T-helper 1 cell treated with Interleukin-12 subunit alpha and Interleukin-12 subunit beta and Interleukin-4 antibody, amounts not matched to agents 30 ng/mL and 1 ng/mL, for 36 hours (primary cell): ENCODE results near the gene MAML2. TPM values are rescaled to one million over a fixed set of nuclear protein-coding genes. Genes with fewer than 3 reads are reported as not detected.

ENCODE experiments used
- intact Hi-C: fragments of 100-400 bp; cut with micrococcal nuclease; formaldehyde crosslinking; loops from one replicate; pipeline ENCODE4 v1.15.1; 2024
- total RNA-seq: library from RNA; stranded (reverse); gene quantifications from 2 replicates; pipeline ENCODE4 v1.2.3, GENCODE V29; 2022

MAML2 gene
- total RNA-seq, 1 donor from 2014 or later: 14.8 TPM

- intact Hi-C loops: no loop called here
Observed at GRCh38 chr11:96318850-96319249, 24.1 kb downstream of the MAML2 start.

- intact Hi-C loops: no loop called here
Observed at GRCh38 chr11:96318399-96318798, 24.6 kb downstream of the MAML2 start.

- intact Hi-C loops: no loop called here
Observed at GRCh38 chr11:96317985-96318384, 25.0 kb downstream of the MAML2 start.

GRCh38 chr11:96317571-96317970, 25.4 kb downstream of the MAML2 start:
- intact Hi-C loops: no loop called here

GRCh38 chr11:96316869-96317268, 26.1 kb downstream of the MAML2 start:
- intact Hi-C loops: no loop called here

- intact Hi-C loops: loop anchor here (2.0 kb wide), 1 partner anchor 23 kb away; no protein-coding TSS in a partner anchor
Observed at GRCh38 chr11:96315476-96315875, 27.5 kb downstream of the MAML2 start.

GRCh38 chr11:96314326-96315020, 28.5 kb downstream of the MAML2 start:
- intact Hi-C loops: loop anchor here (1.0 to 2.0 kb wide), 2 partner anchors 10 to 24 kb away; no protein-coding TSS in a partner anchor

GRCh38 chr11:96313163-96313562, 29.8 kb downstream of the MAML2 start:
- intact Hi-C loops: no loop called here

GRCh38 chr11:96311120-96311568, 31.9 kb downstream of the MAML2 start:
- intact Hi-C loops: no loop called here

GRCh38 chr11:96310236-96310635, 32.8 kb downstream of the MAML2 start:
- intact Hi-C loops: no loop called here

GRCh38 chr11:96309643-96310017, 33.4 kb downstream of the MAML2 start:
- intact Hi-C loops: no loop called here

- intact Hi-C loops: no loop called here
Observed at GRCh38 chr11:96309016-96309642, 33.9 kb downstream of the MAML2 start.

- intact Hi-C loops: loop anchor here (1.0 kb wide), 1 partner anchor 36 kb away; the partner anchor contains the start of gene MAML2
Observed at GRCh38 chr11:96307776-96308140, 35.2 kb downstream of the MAML2 start.

- intact Hi-C loops: loop anchor here (1.0 kb wide), 1 partner anchor 36 kb away; the partner anchor contains the start of gene MAML2
Observed at GRCh38 chr11:96306933-96307775, 35.8 kb downstream of the MAML2 start.

GRCh38 chr11:96306600-96306932, 36.4 kb downstream of the MAML2 start:
- intact Hi-C loops: no loop called here

- intact Hi-C loops: no loop called here
Observed at GRCh38 chr11:96306071-96306470, 36.9 kb downstream of the MAML2 start.

GRCh38 chr11:96303980-96304379, 39.0 kb downstream of the MAML2 start:
- intact Hi-C loops: no loop called here

- intact Hi-C loops: no loop called here
Observed at GRCh38 chr11:96303064-96303463, 39.9 kb downstream of the MAML2 start.

- intact Hi-C loops: no loop called here
Observed at GRCh38 chr11:96301818-96302217, 41.2 kb downstream of the MAML2 start.

- intact Hi-C loops: no loop called here
Observed at GRCh38 chr11:96299155-96299888, 43.7 kb downstream of the MAML2 start.

GRCh38 chr11:96295369-96295768, 47.6 kb downstream of the MAML2 start:
- intact Hi-C loops: no loop called here
